ENCODE data around the gene SETD1A. TPM values are rescaled to one million over a fixed set of nuclear protein-coding genes. Genes with fewer than 3 reads are reported as not detected.
"Not testable (repeated sequence)": the region's sequence is repeated elsewhere in the genome, so short reads cannot be mapped to it uniquely, and the experiment has no call there.

The SETD1A gene
- total RNA-seq, 2 donors from 2014 or later, result 31.3 to 45.5 TPM

GRCh38 chr16:31006589-31006988 lies 49.0 kb downstream of the SETD1A start:
- Mint-ChIP-seq H3K4me1 (peaks cover 9% of the 10 kb centered on the region), H3K27me3 (peaks cover 12% of the 10 kb centered on the region), H3K27ac (peak overlapping the region; percentile 34), H3K36me3 (ENCODE audit: low read depth) (no peaks in the 10 kb centered on the region), H3K4me3 (no peak overlapping the region)
- DNase-seq, result no peak
- no peaks in the 10 kb centered on the region for H3K9me3 ChIP-seq (ENCODE audit: control insufficient read depth, low read length, poor library complexity, severe bottlenecking)
- no peak for ATAC-seq

GRCh38 chr16:31007684-31008083 lies 50.1 kb downstream of the SETD1A start:
- Mint-ChIP-seq H3K4me3 (no peak overlapping the region), H3K36me3 (ENCODE audit: low read depth) (no peaks in the 10 kb centered on the region), H3K4me1 (peaks cover 14% of the 10 kb centered on the region), H3K27me3 (peaks cover 22% of the 10 kb centered on the region), H3K27ac (no peak overlapping the region)
- DNase-seq, result no peak
- ATAC-seq, result no peak
- no peaks in the 10 kb centered on the region for H3K9me3 ChIP-seq (ENCODE audit: control insufficient read depth, low read length, poor library complexity, severe bottlenecking)

- no peak overlapping the region for H3K27ac Mint-ChIP-seq
- H3K9me3 ChIP-seq (ENCODE audit: control insufficient read depth, low read length, poor library complexity, severe bottlenecking), result no peaks in the 10 kb centered on the region
- no peak for ATAC-seq
- peaks cover 14% of the 10 kb centered on the region for H3K4me1 Mint-ChIP-seq
- DNase-seq, result no peak
- H3K27me3 Mint-ChIP-seq, result peaks cover 27% of the 10 kb centered on the region
- no peak overlapping the region for H3K4me3 Mint-ChIP-seq
- no peaks in the 10 kb centered on the region for H3K36me3 Mint-ChIP-seq (ENCODE audit: low read depth)
Observed at GRCh38 chr16:31008149-31008548, 50.6 kb downstream of the SETD1A start.

- H3K36me3 Mint-ChIP-seq (ENCODE audit: low read depth), result peaks cover 2% of the 10 kb centered on the region
- no peak overlapping the region for H3K4me3 Mint-ChIP-seq
- DNase-seq, result no peak
Observed at GRCh38 chr16:31008551-31008950, 51.0 kb downstream of the SETD1A start.

GRCh38 chr16:31009120-31009519 lies 51.6 kb downstream of the SETD1A start:
- H3K9me3 ChIP-seq (ENCODE audit: control insufficient read depth, low read length, poor library complexity, severe bottlenecking), result no peaks in the 10 kb centered on the region
- no peak for ATAC-seq
- peaks cover 4% of the 10 kb centered on the region for H3K36me3 Mint-ChIP-seq (ENCODE audit: low read depth)
- peak overlapping the region; percentile 41 for H3K4me3 Mint-ChIP-seq
- no peak for DNase-seq
- H3K4me1 Mint-ChIP-seq, result peaks cover 16% of the 10 kb centered on the region
- H3K27ac Mint-ChIP-seq, result no peak overlapping the region
- peaks cover 35% of the 10 kb centered on the region for H3K27me3 Mint-ChIP-seq

More at GRCh38 chr16:31008551-31008950, 51.0 kb downstream of the SETD1A start:
- Mint-ChIP-seq H3K27ac (no peak overlapping the region), H3K27me3 (peaks cover 31% of the 10 kb centered on the region), H3K4me1 (peaks cover 14% of the 10 kb centered on the region)
- H3K9me3 ChIP-seq (ENCODE audit: control insufficient read depth, low read length, poor library complexity, severe bottlenecking), result no peaks in the 10 kb centered on the region
- ATAC-seq, result no peak

- ATAC-seq (peak; percentile 33), DNase-seq (no peak)
- no peaks in the 10 kb centered on the region for H3K9me3 ChIP-seq (ENCODE audit: control insufficient read depth, low read length, poor library complexity, severe bottlenecking)
- H3K4me1 Mint-ChIP-seq, result peaks cover 16% of the 10 kb centered on the region
- H3K27ac Mint-ChIP-seq, result no peak overlapping the region
- peaks cover 38% of the 10 kb centered on the region for H3K27me3 Mint-ChIP-seq
- peaks cover 4% of the 10 kb centered on the region for H3K36me3 Mint-ChIP-seq (ENCODE audit: low read depth)
- H3K4me3 Mint-ChIP-seq, result peak overlapping the region; percentile 81
Observed at GRCh38 chr16:31009894-31010584, 52.5 kb downstream of the SETD1A start.

GRCh38 chr16:31010585-31011325 lies 53.2 kb downstream of the SETD1A start, which contains the start of gene STX1B:
STX1B (minus strand) TSS chr16:31010638; CDS start chr16:31010396, 242 bp downstream.
- ATAC-seq, result peak; percentile 62
- H3K27ac Mint-ChIP-seq, result peak within 1 kb of the TSS; percentile 32
- peaks cover 42% of the 10 kb centered on the region for H3K27me3 Mint-ChIP-seq
- H3K4me1 Mint-ChIP-seq, result peaks cover 16% of the 10 kb centered on the region
- DNase-seq, result peak in 2 of 3 donors; percentile 19 to 23
- peaks cover 4% of the 10 kb centered on the region for H3K36me3 Mint-ChIP-seq (ENCODE audit: low read depth)
- no peaks in the 10 kb centered on the region for H3K9me3 ChIP-seq (ENCODE audit: control insufficient read depth, low read length, poor library complexity, severe bottlenecking)
- H3K4me3 Mint-ChIP-seq, result peak within 1 kb of the TSS; percentile 81

- Mint-ChIP-seq H3K4me1 (peaks cover 16% of the 10 kb centered on the region), H3K4me3 (peak overlapping the region; percentile 80), H3K27ac (peak overlapping the region; percentile 32), H3K27me3 (peaks cover 42% of the 10 kb centered on the region)
- ATAC-seq; H3K36me3 Mint-ChIP-seq (ENCODE audit: low read depth); H3K9me3 ChIP-seq (ENCODE audit: control insufficient read depth, low read length, poor library complexity, severe bottlenecking); DNase-seq: not testable (repeated sequence)
Observed at GRCh38 chr16:31011815-31012214, 54.3 kb downstream of the SETD1A start.

- not testable (repeated sequence) for H3K4me3 Mint-ChIP-seq
Observed at GRCh38 chr16:31013292-31013691, 55.7 kb downstream of the SETD1A start.

GRCh38 chr16:31016018-31016417 lies 58.5 kb downstream of the SETD1A start:
- Mint-ChIP-seq H3K36me3 (ENCODE audit: low read depth) (peaks cover 4% of the 10 kb centered on the region), H3K4me1 (peaks cover 11% of the 10 kb centered on the region), H3K27me3 (peaks cover 33% of the 10 kb centered on the region), H3K27ac (no peak overlapping the region), H3K4me3 (no peak overlapping the region)
- no peak for ATAC-seq
- no peaks in the 10 kb centered on the region for H3K9me3 ChIP-seq (ENCODE audit: control insufficient read depth, low read length, poor library complexity, severe bottlenecking)
- DNase-seq, result no peak

More at GRCh38 chr16:31013292-31013691, 55.7 kb downstream of the SETD1A start:
- H3K27ac Mint-ChIP-seq, result peak overlapping the region; percentile 62
- peaks cover 16% of the 10 kb centered on the region for H3K4me1 Mint-ChIP-seq
- DNase-seq; ATAC-seq; H3K36me3 Mint-ChIP-seq (ENCODE audit: low read depth); H3K9me3 ChIP-seq (ENCODE audit: control insufficient read depth, low read length, poor library complexity, severe bottlenecking): not testable (repeated sequence)
- peaks cover 42% of the 10 kb centered on the region for H3K27me3 Mint-ChIP-seq

- H3K36me3 Mint-ChIP-seq (ENCODE audit: low read depth); ATAC-seq; H3K27ac Mint-ChIP-seq; H3K4me1 Mint-ChIP-seq; H3K4me3 Mint-ChIP-seq; H3K9me3 ChIP-seq (ENCODE audit: control insufficient read depth, low read length, poor library complexity, severe bottlenecking); DNase-seq: not testable (repeated sequence)
- H3K27me3 Mint-ChIP-seq, result peaks cover 18% of the 10 kb centered on the region
Observed at GRCh38 chr16:31017756-31018155, 60.2 kb downstream of the SETD1A start.

- DNase-seq (no peak), ATAC-seq (no peak)
- no peaks in the 10 kb centered on the region for H3K27me3 Mint-ChIP-seq
- H3K9me3 ChIP-seq (ENCODE audit: control insufficient read depth, low read length, poor library complexity, severe bottlenecking), result no peaks in the 10 kb centered on the region
- no peak overlapping the region for H3K4me3 Mint-ChIP-seq
- no peaks in the 10 kb centered on the region for H3K4me1 Mint-ChIP-seq
- no peak overlapping the region for H3K27ac Mint-ChIP-seq
- H3K36me3 Mint-ChIP-seq (ENCODE audit: low read depth), result no peaks in the 10 kb centered on the region
Observed at GRCh38 chr16:31020536-31020935, 63.0 kb downstream of the SETD1A start.

- no peaks in the 10 kb centered on the region for H3K9me3 ChIP-seq (ENCODE audit: control insufficient read depth, low read length, poor library complexity, severe bottlenecking)
- no peaks in the 10 kb centered on the region for H3K36me3 Mint-ChIP-seq (ENCODE audit: low read depth)
- no peaks in the 10 kb centered on the region for H3K4me1 Mint-ChIP-seq
- no peak overlapping the region for H3K27ac Mint-ChIP-seq
- no peak overlapping the region for H3K4me3 Mint-ChIP-seq
- DNase-seq (no peak), ATAC-seq (no peak)
- H3K27me3 Mint-ChIP-seq, result no peaks in the 10 kb centered on the region
Observed at GRCh38 chr16:31022544-31023251, 65.1 kb downstream of the SETD1A start.

Data from T-helper 17 cell (primary cell).